HepG2 (cell line): ENCODE data around the gene C12orf60.

Experiments used
- SP1 ChIP-seq, 2 experiments: fragments of 450-650 bp in 1 of 2; sonication (generic) in 1 of 2; formaldehyde crosslinking in 1 of 2; IDR thresholded peaks; 2 replicates each; pipeline versions ENCODE4 v1.4.0 to v1.6.1; 2016 to 2020; ENCODE audit warnings: missing genetic modification reagents in 1 of 2
- TF ChIP-seq, protein P1 (sequence below), 2 experiments: IDR thresholded peaks; 2 replicates each; pipeline ENCODE4 v1.6.1; 2011 to 2012; ENCODE audit warnings: low read length in 2 of 2, borderline replicate concordance in 1 of 2, low read depth in 1 of 2, mild to moderate bottlenecking in 1 of 2, moderate library complexity in 1 of 2
- TF ChIP-seq, protein P2 (sequence below): sonication (generic); formaldehyde crosslinking; IDR thresholded peaks from 2 replicates; pipeline ENCODE4 v1.5.0; 2020; ENCODE audit warnings: mild to moderate bottlenecking, missing genetic modification reagents, moderate library complexity

GRCh38 chr12:14811486-14811885 is 8.0 kb downstream of the C12orf60 start:
- no peak for TF ChIP-seq SP1 (IDR thresholded peaks at IDR 0.05)
- no peak for TF ChIP-seq SP1 (CRISPR knock-in tag; IDR thresholded peaks at IDR 0.05)
- TF ChIP-seq, protein P1, sequence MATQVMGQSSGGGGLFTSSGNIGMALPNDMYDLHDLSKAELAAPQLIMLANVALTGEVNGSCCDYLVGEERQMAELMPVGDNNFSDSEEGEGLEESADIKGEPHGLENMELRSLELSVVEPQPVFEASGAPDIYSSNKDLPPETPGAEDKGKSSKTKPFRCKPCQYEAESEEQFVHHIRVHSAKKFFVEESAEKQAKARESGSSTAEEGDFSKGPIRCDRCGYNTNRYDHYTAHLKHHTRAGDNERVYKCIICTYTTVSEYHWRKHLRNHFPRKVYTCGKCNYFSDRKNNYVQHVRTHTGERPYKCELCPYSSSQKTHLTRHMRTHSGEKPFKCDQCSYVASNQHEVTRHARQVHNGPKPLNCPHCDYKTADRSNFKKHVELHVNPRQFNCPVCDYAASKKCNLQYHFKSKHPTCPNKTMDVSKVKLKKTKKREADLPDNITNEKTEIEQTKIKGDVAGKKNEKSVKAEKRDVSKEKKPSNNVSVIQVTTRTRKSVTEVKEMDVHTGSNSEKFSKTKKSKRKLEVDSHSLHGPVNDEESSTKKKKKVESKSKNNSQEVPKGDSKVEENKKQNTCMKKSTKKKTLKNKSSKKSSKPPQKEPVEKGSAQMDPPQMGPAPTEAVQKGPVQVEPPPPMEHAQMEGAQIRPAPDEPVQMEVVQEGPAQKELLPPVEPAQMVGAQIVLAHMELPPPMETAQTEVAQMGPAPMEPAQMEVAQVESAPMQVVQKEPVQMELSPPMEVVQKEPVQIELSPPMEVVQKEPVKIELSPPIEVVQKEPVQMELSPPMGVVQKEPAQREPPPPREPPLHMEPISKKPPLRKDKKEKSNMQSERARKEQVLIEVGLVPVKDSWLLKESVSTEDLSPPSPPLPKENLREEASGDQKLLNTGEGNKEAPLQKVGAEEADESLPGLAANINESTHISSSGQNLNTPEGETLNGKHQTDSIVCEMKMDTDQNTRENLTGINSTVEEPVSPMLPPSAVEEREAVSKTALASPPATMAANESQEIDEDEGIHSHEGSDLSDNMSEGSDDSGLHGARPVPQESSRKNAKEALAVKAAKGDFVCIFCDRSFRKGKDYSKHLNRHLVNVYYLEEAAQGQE (IDR thresholded peaks at IDR 0.05; ENCODE audit: borderline replicate concordance in 1 of 2, low read depth in 1 of 2, low read length in 2 of 2): no peak
- TF ChIP-seq, protein P2, sequence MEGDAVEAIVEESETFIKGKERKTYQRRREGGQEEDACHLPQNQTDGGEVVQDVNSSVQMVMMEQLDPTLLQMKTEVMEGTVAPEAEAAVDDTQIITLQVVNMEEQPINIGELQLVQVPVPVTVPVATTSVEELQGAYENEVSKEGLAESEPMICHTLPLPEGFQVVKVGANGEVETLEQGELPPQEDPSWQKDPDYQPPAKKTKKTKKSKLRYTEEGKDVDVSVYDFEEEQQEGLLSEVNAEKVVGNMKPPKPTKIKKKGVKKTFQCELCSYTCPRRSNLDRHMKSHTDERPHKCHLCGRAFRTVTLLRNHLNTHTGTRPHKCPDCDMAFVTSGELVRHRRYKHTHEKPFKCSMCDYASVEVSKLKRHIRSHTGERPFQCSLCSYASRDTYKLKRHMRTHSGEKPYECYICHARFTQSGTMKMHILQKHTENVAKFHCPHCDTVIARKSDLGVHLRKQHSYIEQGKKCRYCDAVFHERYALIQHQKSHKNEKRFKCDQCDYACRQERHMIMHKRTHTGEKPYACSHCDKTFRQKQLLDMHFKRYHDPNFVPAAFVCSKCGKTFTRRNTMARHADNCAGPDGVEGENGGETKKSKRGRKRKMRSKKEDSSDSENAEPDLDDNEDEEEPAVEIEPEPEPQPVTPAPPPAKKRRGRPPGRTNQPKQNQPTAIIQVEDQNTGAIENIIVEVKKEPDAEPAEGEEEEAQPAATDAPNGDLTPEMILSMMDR (CRISPR knock-in tag): no peak
